Body of pancreas (tissue), 4 donors: ENCODE results near the gene ELOVL6.

ENCODE experiments used
- POLR2A ChIP-seq, 3 donors: fragments of 450-650 bp; IDR thresholded peaks; one replicate each; pipeline ENCODE4 v1.6.1; 2016; ENCODE audit warnings: antibody characterized with exemption in 3 of 3, mild to moderate bottlenecking in 2 of 3
- TF ChIP-seq, protein P1 (sequence below), 7 experiments: fragments of 450-650 bp in 4 of 7; fragments of 200-600 bp in 3 of 7; sonication (generic) in 3 of 7; IDR thresholded peaks; one replicate each; pipeline ENCODE4 v1.5.1; 2016 to 2019; ENCODE audit warnings: antibody characterized with exemption in 7 of 7

DNA sequence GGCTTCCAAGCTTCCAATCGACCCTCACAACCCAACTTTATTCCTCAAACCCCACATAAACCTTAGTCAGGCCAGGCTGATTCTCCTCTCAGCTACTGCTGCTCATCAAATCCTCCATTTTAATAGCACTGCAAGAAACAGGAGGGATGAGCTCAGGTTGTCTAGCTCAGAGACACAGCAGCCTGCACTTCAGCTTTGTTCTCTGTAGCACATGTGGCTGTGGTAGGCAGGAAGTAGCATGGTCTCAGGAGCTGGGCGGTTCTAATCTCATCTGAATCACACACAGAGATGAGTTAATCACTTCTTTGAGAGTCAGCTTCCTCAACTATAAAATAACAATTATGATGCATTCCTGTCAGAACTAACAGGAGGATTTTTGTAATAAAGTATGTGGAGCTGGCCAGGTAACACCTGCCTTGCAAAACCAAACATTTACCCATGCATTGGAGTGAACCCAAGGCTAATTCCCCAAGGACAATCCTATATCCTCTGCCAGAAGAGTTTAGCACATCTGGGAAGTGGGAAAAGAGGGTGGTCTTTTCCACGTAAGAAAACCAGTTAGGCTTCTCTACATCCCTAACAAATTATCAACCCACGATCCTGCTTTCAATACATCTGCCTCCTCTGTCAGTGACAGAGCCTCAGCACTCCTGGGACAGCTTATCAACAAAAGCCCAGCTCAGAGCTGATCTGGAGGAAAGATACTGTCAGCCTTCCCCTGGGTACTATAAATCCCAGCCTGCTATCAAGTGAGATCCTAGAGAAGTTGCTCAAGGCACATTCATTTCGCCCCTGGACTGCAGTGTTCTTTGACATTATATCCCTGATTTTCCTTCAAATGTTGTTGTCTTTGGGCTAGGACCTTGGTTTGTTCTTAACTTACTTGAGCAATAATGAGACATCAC lies 32.8 kb downstream of the ELOVL6 start:
- no peak for TF ChIP-seq POLR2A (IDR thresholded peaks at IDR 0.05)
- TF ChIP-seq, protein P1, sequence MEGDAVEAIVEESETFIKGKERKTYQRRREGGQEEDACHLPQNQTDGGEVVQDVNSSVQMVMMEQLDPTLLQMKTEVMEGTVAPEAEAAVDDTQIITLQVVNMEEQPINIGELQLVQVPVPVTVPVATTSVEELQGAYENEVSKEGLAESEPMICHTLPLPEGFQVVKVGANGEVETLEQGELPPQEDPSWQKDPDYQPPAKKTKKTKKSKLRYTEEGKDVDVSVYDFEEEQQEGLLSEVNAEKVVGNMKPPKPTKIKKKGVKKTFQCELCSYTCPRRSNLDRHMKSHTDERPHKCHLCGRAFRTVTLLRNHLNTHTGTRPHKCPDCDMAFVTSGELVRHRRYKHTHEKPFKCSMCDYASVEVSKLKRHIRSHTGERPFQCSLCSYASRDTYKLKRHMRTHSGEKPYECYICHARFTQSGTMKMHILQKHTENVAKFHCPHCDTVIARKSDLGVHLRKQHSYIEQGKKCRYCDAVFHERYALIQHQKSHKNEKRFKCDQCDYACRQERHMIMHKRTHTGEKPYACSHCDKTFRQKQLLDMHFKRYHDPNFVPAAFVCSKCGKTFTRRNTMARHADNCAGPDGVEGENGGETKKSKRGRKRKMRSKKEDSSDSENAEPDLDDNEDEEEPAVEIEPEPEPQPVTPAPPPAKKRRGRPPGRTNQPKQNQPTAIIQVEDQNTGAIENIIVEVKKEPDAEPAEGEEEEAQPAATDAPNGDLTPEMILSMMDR (IDR thresholded peaks at IDR 0.05): no peak
